Lung microvascular endothelial cell (primary cell): ENCODE measurements around the gene DNAJC17. TPM values are rescaled to one million over a fixed set of nuclear protein-coding genes. Genes with fewer than 3 reads are reported as not detected.

ENCODE experiments used
- DNase-seq, 2 donors: peaks; one replicate each; pipeline versions ENCODE4 v3.0.0 to v3.0.0-alpha.2; 2010; ENCODE audit warnings: low read depth in 2 of 2
- total RNA-seq: library from RNA; depleted of rRNA; stranded (reverse); fragments of >200 nt; gene quantifications from 2 replicates; pipeline ENCODE4 v1.2.1, GENCODE V29; 2014

The DNAJC17 gene
- total RNA-seq, 1 donor from 2014 or later, result 14.3 TPM

DNA sequence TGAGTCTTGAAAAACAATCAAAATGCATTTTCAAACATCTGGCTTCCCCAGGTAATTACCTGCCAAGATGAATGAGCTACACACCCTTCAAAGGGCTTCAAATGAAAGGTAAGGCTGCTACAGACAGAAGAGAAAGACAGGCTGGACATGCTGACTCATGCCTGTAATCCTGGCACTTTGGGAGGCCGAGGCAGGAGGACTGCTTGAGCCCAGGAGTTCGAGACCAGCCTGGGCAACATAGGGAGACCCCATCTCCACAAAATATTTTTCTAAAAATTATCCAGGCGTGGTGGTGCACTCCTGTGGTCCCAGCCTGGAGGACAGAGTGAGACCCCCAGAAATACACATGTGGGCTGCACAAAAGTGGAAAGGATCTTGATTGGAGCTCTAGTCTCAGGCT, 14.9 kb downstream of the DNAJC17 start:
- no peak for DNase-seq

DNA sequence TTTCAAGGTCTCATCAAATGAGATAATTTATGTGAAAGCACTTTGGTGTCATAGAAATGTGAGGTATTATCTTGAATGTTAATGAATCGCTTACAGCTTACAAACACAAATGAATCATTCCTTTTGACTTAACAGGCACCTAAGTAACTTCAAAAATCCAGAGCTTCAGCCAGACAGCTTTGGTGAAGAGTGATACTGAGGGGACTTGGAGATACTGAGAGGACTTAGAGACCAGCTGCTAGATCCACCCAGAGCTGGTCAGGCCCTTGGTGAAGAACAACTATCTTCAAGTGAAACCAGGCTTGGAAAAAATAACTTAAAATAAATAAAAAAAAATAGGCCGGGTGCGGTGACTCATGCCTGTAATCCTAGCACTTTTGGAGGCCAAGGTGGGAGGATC, 16.6 kb downstream of the DNAJC17 start:
- no peak for DNase-seq

DNA sequence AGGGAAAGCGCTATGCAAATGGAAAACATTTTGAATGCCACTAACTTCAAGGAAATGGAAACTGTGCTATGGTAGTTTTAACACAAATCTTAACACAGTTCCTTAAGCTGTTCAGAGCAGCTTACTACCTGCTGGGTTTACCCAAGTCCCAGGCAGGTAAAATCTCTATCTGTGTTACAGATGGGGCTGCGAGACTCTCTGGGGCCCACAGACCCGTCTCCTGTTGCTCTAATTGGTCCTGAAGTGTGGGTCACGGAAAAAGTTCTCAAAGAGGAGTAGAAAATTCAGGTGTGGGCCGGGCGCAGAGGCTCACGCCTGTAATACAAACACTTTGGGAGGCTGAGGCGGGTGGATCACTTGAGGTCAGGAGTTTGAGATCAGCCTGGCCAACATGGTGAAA, 17.3 kb downstream of the DNAJC17 start:
- DNase-seq, result no peak

DNA sequence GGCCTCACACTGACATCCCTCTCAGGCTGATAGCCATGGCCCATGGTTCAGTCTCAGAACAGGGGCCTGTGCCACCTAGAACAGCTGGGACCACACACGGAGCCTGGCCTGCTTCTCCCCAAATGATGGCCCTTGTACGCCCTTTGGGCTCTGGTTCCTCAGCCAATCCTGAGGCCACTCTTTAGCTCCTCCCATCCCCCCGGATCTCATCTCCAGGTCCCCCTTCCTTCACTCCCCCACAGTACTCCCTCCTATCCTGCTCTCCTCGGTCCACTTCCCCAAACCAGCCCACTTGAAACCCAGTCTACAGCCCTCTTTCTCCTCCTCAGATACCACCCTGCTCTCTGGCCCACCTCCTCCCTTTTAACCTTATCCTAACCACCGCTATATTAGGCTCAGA, 18.2 kb downstream of the DNAJC17 start:
- DNase-seq, result no peak

DNA sequence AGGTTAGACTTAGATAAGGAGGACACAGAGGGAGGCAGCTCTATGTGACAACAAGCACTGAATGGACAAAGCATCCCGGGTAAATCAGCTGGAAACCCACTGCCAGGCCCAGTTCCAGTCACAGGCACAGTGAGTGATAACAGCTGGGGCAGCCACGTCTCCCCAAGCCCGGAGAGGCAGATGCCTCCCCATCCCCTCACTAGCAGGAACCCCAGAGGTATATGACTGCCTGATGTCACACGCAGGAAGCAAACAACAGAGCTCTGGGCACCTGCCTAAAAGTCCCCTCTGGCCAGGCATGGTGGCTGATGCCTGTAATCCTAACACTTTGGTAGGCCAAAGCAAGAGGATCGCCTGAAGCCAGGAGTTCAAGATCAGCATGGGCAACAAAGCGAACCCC, 19.3 kb downstream of the DNAJC17 start:
- DNase-seq, result no peak

DNA sequence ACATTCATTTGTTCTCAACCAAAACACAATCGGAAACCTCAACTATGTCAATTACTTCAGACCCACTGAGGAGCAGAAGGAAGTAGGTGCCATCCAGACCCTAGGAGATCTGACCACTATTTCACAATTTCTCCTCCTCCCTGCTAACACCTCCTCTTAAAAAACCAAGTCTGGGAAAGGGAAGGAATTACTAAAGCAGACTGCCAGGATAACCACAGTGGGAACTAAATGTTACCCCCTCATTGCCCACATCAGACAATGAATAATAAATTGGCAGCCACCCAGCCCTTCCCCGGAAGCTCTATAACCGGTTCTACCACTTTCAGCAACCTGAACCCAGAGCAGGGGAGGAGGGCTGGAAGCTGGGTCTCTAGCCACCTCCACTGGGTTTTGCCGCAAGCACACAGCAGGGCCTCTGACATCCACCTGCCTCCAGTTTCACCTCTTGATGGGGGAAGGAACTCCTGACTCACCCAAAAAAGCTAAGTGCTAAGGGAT, 19.9 kb downstream of the DNAJC17 start:
- peak; percentile 48 to 67 for DNase-seq

DNA sequence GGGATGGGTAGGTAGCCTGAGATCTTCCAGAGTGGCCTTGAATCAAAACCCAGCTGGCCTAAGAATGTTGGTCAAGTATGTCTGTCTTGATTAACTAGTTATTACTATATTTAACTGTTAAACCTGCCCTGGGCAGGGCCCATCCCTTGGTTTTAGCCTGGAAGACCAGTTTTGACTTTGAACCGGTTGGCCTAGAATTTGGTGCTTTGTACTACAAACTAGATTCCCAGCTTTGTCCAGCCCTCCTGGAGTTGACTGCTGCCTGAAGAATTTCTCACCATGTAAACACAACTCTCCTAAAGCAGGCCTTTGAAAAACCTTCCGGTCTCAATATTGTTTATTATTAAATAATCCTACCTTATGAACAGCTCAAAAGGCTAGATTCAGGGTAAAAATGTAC, 21.5 kb downstream of the DNAJC17 start:
- DNase-seq, result no peak

DNA sequence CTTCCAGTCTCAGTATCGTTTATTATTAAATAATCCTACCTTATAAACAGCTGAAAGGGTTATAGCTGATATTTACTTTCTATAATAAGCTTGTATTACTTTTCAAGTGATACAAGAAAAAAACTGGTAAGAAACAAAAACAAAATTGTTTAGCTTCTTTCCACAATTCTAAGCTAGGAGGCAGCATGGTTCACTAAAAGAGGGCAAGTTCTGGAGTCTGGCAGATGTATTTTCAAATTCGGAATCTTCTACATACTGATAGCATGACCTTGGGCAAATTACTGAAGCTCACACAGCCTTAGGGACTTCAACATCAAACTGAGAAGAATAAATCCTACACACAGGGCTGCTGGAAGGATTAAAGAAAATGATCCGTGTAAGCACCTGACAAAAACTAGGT, 22.1 kb downstream of the DNAJC17 start:
- DNase-seq, result no peak

DNA sequence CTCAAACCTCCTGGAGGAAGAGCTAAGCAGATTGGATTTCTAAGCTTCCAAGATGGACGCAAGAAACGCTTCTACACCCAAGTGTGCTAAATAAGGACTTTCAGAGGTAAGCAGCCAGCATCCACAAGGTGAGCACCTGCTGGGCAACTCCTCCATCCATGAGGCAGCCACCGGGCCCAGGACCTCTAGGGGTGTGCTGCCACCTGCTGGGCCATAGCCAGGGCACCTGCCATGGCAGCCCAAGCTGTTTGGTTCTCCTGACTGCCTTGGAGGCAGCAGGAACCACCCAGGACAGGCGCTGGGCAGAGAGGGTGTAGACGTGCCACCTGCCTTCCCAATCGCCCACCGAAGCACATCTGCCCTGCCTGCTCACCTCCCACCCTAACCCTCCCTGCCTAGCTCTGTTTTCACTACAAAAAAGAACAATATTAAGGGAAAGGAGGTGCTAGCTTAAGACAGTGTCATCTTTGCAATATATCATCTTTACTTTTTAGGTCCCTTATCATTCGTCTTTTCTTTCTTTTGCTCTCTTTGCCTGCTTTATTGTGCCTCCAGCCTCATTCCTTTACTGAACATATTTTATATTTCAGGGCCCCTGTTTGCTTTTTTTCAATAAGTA, 24.6 kb downstream of the DNAJC17 start:
- DNase-seq, result peak; percentile 61 to 77

DNA sequence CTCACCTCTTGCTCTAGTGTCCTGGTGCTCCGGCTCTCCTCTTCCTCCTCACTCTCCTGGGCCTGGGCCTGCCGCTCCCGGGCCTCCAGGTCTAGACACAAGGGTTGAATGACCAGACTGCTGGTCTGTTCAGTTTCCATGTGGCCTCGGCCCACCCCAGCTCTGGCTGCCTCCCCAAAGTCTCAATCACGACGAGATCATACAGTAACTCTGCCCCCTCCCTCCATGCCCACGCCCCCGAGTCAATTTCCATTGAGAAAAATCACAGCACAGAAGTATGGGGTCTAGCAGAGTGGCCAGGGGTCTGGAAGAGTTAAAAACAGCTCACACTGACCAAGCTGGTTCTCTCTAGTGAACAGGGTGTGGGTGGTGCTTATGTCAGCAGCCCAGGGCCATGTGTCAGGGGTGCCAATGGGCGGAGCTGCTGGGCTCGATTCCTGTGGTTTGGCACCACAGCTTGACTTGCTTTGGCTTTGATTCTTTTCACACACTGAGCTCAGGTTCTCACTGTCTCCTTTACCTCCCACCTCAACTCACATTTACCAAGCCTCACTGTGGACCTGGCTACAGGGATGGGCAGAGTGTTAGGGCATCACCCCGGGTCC, 30.6 kb downstream of the DNAJC17 start:
- no peak for DNase-seq

DNA sequence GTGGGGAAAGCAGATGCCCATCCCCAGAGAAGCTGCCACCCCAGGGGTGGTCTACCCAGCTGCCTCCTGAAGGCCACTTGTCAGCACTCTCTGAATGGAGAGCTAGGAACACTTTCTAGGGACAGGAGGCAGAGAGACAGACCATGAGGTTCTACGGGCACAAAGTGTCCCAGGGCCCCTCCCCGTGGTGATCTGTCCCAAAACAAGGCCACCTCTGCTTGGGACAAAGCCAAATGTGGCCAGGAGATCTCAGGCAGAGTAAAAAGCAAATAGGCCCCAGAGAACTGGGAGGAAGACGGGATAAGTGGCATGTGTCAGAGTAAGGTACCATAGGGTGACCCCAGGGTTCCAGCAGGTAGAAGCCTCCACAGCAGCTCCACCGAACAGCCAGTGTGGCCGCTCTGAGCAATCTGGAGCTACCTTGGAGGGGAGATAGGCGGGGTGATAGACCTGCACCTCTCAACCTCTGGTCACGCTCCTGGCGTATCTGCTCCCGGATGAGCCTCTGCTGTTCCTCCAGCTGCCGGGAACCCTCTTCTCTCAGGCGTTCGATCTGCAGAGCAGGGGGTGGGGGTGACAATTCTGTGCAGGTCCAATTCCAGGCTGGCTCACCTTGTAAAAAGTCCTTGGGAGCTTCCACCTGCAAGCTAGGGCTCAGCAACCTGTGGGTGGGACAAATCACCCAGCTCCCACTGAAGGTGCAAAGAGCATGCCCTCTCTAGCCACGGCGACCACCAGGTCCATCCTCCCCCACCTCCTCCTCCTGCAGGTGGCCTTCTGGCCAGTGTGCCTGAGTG, 31.3 kb downstream of the DNAJC17 start:
- no peak for DNase-seq

DNA sequence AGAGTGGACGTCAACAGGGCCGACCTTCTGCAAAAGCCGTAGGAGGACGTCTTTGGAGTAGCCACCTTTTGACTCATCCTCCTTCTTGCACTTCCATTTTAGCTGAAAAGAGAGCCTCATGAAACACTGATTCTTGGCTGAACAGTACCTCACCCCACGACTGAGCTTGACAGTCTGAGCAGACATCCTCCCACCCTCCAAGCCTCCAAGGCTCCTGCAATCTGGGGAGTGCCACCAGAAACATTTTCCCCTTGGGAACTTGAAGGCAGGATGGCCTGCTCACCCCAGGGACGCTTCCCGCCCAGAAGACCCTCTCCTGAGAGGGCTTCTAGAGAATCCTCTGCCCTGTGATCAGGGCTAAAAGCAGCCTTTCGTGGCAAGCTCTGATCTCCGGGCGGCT, 32.3 kb downstream of the DNAJC17 start:
- DNase-seq, result no peak

DNA sequence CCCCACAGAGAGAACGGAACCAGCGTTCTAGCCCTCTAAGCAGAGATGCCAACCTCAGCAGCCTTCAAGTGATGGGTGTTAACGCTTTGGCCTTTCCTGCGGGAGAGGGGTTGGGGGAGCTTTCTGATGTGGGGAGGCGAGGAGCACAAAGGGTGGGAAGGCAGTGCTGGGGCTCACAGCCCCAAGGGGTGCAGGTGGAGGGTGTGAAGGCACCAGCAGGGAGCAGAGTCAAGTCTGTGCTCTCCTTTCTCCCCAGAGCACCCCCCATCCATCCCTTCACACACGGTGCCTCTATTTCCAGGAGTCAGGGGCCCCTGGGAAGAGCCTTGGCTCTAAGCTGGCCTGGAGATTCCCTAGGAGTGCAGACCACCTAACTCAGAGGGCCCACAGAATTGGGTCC, 33.4 kb downstream of the DNAJC17 start:
- no peak for DNase-seq

DNA sequence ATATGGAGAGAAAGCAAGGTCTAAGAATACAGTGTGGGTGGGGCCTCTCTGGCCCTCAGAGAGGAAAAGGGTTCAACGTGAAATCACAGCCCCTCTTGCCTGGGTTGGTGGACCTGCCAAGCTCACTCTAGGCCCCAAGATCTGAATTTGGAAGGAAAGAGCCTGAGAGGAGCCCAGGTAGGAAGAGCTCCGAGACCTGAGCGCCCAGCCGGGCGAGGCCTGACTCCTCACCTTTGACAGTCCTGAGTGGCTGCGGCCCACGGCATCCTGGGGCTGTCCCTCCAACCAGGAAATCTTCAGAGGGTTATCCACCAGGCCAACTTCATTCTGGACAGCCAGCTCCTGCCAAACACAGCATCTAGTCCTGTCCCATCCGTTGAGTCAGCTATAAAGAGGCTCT, 33.8 kb downstream of the DNAJC17 start:
- DNase-seq, result no peak

DNA sequence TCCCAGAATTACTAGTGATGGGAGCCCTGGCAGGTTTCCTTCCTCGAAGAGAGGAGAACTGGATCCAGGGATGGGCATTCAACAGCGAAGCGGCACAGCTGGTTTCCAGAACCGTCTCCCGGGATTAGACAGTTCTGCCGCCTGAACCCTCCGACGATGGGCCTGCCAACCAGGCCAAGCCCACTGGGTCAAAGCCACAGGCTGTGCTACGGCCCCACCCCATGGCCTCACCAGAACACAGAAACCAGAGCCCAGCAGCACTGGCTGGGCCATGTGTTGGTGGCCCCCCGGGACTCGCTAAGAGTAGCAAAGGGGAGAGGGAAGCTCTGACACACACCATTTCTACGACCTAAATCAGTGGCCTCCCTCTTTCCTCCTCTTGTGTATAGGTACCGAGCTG, 35.3 kb downstream of the DNAJC17 start:
- DNase-seq, result no peak

DNA sequence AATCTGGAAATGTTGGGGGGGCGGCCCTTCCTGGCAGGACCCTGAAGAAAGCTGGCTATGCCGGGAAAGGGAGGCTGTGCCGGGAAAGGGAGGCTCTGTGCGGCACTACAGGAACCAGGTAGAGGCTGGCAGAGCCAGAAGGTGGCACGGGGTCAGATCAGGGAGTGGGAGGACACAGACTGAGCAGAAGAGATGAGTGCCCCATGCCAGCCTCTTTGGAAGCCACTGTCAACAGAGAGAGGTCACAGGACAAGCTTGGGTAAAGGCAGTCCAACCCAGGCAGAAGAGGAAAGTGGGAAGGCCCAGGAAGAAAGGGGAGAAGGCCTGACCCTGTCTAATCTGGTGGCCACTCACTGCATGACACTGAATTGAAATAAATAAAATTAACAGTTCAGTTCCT, 36.0 kb downstream of the DNAJC17 start:
- no peak for DNase-seq

DNA sequence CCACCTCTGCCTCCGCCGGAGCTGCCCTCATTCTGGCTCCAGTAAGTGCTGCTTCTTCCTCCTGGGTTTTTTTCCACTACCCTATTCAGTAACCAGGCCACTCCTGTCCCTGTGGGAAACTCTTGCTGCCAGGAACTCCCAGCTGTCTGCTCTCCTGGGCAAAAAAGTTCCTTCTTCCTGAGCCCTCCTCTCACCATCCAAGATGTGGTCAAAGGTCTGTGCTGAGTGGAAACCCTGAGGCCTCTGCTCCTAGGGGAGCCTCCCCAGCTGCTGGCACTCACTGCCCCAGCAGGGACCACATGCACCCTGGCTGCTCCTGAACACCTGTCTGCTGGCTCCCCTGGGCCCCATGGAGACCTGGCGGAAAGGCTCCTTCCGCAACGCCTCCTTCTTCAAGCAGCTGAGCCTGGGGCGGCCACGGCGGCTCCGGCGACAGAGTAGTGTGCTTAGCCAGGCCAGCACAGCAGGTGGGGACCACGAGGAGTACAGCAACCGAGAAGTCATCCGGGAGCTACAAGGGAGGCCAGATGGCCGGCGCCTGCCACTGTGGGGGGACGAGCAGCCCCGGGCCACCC, 37.0 kb downstream of the DNAJC17 start:
- DNase-seq, result peak in 1 of 2 donors; percentile 21

DNA sequence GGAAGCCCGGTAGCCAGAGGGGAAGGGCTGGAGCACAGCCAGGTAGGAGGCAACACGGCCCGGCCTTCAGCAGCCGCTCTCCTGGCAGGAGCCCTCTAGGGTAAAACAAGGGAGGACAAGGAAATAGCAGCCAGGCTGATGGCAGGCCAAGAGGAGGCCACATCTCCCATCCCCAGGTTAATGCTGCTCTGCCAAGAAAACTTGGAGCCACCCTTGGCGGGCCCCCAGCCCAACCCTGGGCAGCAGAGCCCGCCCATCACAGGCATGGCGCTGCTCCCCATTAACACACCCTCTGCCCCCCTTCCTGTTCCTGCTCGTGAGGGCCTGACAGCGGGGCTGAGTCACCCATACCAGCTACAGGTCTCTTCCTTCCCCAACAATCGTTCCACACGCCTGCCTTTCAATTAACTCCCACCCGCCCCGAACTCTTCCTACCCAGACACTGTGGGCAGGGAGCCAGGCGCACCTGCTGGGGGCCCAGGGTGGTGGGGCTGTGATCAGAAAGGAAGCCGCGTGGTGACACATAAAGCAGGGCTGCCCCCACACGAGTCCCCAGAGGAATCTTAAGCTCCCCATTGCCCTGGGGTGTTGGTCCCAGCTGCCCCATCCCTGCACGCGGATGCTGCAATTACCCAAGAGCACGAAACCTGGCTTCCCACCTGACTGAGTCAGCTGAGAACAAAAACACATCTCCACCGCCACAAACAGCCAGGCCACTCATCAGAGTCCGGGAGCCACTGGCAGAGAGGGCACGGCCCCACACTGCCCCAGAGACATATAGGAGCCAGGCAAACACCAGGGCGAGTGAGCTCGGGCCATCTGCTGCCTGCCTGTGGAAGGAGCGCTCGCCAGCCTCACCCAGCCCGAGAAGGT, 37.8 kb downstream of the DNAJC17 start, which contains the start of gene C15orf62:
C15orf62 (plus strand) TSS at position 707 of the 873 bp plus-strand sequence. CDS start 516 bp downstream, outside the sequence.
- DNase-seq, result peak; percentile 70 to 72

DNA sequence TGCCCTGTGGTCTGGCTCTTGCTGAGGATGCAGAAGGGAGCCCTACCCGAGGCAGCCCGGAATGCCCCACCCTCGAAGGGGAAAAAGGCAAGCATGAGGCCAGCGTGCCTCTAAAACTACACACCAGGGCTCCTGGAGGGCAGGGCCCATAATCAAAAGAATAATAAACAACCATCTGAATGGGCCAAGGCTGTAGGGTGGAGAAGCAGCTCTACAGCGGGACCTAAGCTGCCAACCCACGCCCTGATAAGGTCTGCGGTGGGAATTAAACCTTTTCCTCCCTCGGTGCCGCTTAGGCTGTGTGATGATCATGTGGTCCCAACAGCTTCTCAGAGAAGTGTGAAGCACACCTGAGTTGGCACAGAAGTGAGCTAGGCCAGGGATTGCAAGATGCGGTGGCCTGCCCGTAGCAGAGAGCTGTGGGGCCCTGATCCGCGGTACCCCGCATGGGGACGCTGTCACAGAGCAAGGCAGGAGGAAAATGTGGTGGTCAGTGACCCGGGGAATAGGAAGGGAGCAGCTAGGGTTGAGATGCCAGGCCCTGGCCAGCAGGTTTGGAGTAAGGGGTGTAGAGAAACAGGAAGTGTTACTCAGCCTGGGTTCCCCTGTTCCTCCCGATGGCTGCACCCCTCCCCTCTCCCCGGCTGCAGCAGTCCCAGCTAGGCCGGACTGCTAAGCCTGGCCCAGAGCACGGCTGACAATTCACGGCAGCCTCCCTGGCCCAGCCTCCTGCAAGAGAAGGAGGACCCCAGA, 38.6 kb downstream of the DNAJC17 start:
- peak in 1 of 2 donors; percentile 23 for DNase-seq

DNA sequence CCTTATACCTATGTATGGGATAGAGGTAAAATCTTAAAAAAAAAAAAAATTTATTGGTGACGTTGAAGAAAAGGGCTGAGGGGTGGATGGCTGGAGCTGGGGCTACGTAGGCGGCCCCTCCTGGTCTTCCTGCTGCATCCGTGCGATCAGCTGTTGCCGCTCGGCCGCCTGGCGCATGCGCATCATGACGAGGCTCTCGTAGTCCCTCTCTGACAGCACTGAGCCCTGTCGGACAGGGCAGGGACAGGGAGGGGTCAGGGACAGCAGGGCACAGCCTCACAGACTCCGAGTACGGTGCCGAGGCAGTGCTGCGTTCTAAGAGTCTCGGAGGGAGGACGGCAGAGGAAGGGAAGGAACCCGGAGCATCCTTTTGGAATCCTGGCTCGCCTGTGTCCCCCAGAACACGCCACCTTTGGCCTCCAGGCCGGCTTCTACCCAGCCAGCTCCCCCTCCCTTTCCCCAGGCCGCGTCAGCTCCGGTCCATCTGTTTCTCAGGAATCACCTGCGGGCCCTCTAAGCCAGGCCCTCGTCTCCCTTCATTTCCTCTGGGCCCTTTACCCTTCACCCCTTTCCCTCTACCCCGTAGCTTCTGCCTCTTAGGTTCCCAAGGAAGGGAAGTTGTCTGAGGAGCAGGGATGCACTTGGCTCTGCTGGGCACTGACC, 39.3 kb downstream of the DNAJC17 start:
- peak in 1 of 2 donors; percentile 34 for DNase-seq
